H1 (cell line): ENCODE results near the gene PANX2. TPM values are rescaled to one million over a fixed set of nuclear protein-coding genes. Genes with fewer than 3 reads are reported as not detected.

ENCODE experiments used
- CTCF ChIA-PET: fragments of 300-600 bp; sonication (Branson Sonifier 250); formaldehyde crosslinking; loops from one replicate; lab custom pipeline; 2021; ENCODE audit not compliant: partially characterized antibody; lab: Charles Lee
- POLR2A ChIA-PET: fragments of 300-600 bp; sonication (Branson Sonifier 250); formaldehyde crosslinking; loops from one replicate; lab custom pipeline; 2021; ENCODE audit warnings: inconsistent platforms; ENCODE audit not compliant: partially characterized antibody; lab: Charles Lee
- DNase-seq, 2 experiments: peaks; one replicate each; pipeline versions ENCODE4 v3.0.0 to v3.0.0-alpha.2; 2010 to 2022; ENCODE audit warnings: low spot score in 2 of 2, low read depth in 1 of 2, mixed read lengths in 1 of 2
- FAIRE-seq: peaks from 2 replicates; lab custom pipeline; 2011; peaks lifted over from hg19 to GRCh38; lab: Jason Lieb, UNC
- H2AFZ ChIP-seq: 2 replicates; pipeline ENCODE4 v1.8.1; 2012; ENCODE audit warnings: low read length, inconsistent platforms
- H2AK5ac ChIP-seq: 2 replicates; pipeline ENCODE4 v1.6.1; 2013; ENCODE audit warnings: low read depth, low read length
- H2BK120ac ChIP-seq: replicated peaks from 2 replicates; pipeline ENCODE3; 2013; ENCODE audit warnings: low read depth, low read length, inconsistent platforms
- H2BK12ac ChIP-seq: 2 replicates; pipeline ENCODE4 v1.6.1; 2013; ENCODE audit warnings: low read depth, low read length
- H2BK15ac ChIP-seq: 2 replicates; pipeline ENCODE4 v1.6.1; 2013; ENCODE audit warnings: low read length
- H2BK20ac ChIP-seq: 2 replicates; pipeline ENCODE4 v1.6.1; 2013; ENCODE audit warnings: low read length
- H2BK5ac ChIP-seq: 2 replicates; pipeline ENCODE4 v1.6.1; 2013; ENCODE audit warnings: low read depth, low read length
- H3K14ac ChIP-seq: 2 replicates; pipeline ENCODE4 v1.6.1; 2013; ENCODE audit warnings: inconsistent platforms; ENCODE audit not compliant: insufficient read length
- H3K18ac ChIP-seq: 2 replicates; pipeline ENCODE4 v1.6.1; 2013; ENCODE audit warnings: low read length; ENCODE audit errors: extremely low read depth
- H3K23ac ChIP-seq: 2 replicates; pipeline ENCODE4 v1.6.1; 2013; ENCODE audit warnings: inconsistent platforms; ENCODE audit not compliant: insufficient read length
- H3K23me2 ChIP-seq: 2 replicates; pipeline ENCODE4 v1.6.1; 2013; ENCODE audit warnings: low read depth, low read length
- H3K27ac ChIP-seq: 2 replicates; pipeline ENCODE4 v1.6.1; 2011; ENCODE audit warnings: low read depth, low read length, inconsistent platforms
- H3K27me3 ChIP-seq, 4 experiments: replicated peaks in 1 of 4; 1 replicate in 1 of 4; 2 replicates in 3 of 4; pipeline versions ENCODE4 v1.6.1 to v1.8.1; 2011 to 2013; ENCODE audit warnings: low read length in 3 of 4, mild to moderate bottlenecking in 3 of 4, inconsistent platforms in 2 of 4, mixed read lengths in 2 of 4, moderate library complexity in 1 of 4; ENCODE audit not compliant: control insufficient read depth in 3 of 4, insufficient read depth in 3 of 4; ENCODE audit errors: extremely low read depth in 1 of 4
- H3K36me3 ChIP-seq, 4 experiments: 2 replicates each; pipeline versions ENCODE4 v1.6.1 to v1.8.1; 2011 to 2013; ENCODE audit warnings: mild to moderate bottlenecking in 4 of 4, low read length in 3 of 4, moderate library complexity in 2 of 4, control low read depth in 1 of 4, inconsistent platforms in 1 of 4; ENCODE audit not compliant: insufficient read depth in 4 of 4, control insufficient read depth in 2 of 4
- H3K4ac ChIP-seq: replicated peaks from 2 replicates; pipeline ENCODE3; 2013; ENCODE audit warnings: low read length, low read depth, mixed read lengths, inconsistent platforms; ENCODE audit not compliant: insufficient read length
- H3K4me1 ChIP-seq, 4 experiments: replicated peaks in 1 of 4; 1 replicate in 1 of 4; 2 replicates in 3 of 4; pipeline versions ENCODE4 v1.6.1 to v1.8.1; 2011 to 2013; ENCODE audit warnings: low read length in 3 of 4, inconsistent platforms in 2 of 4, mixed read lengths in 1 of 4; ENCODE audit not compliant: insufficient read depth in 4 of 4, control insufficient read depth in 3 of 4
- H3K4me2 ChIP-seq, 2 experiments: 2 replicates each; pipeline versions ENCODE4 v1.6.1 to v1.8.1; 2011 to 2013; ENCODE audit warnings: low read depth in 2 of 2, low read length in 2 of 2, control low read depth in 1 of 2, inconsistent platforms in 1 of 2, mild to moderate bottlenecking in 1 of 2; ENCODE audit not compliant: insufficient read depth in 1 of 2
- H3K4me3 ChIP-seq, 4 experiments: fragments of 200-600, 300-600 bp in 1 of 4; sonication (generic), shearing (Covaris generic), sonication (Bioruptor Twin) in 1 of 4; 2 replicates each; pipeline versions ENCODE4 v1.5.1 to v1.8.1; 2011 to 2016; ENCODE audit warnings: low read length in 4 of 4, low read depth in 3 of 4, control low read depth in 2 of 4, inconsistent platforms in 2 of 4, mild to moderate bottlenecking in 2 of 4, mixed read lengths in 1 of 4, moderate library complexity in 1 of 4; ENCODE audit not compliant: insufficient read depth in 2 of 4; ENCODE audit errors: extremely low read depth in 1 of 4
- H3K56ac ChIP-seq: replicated peaks from 2 replicates; pipeline ENCODE3; 2013; ENCODE audit warnings: low read depth, mild to moderate bottlenecking, mixed read lengths, low read length, inconsistent platforms; ENCODE audit not compliant: insufficient read length
- H3K79me1 ChIP-seq: 2 replicates; pipeline ENCODE4 v1.6.1; 2013; ENCODE audit warnings: low read depth, low read length, control low read depth
- H3K79me2 ChIP-seq, 2 experiments: 2 replicates each; pipeline versions ENCODE4 v1.6.1 to v1.8.1; 2012 to 2013; ENCODE audit warnings: low read length in 2 of 2, mild to moderate bottlenecking in 2 of 2, inconsistent platforms in 1 of 2; ENCODE audit not compliant: insufficient read depth in 2 of 2, control insufficient read depth in 1 of 2
- H3K9ac ChIP-seq, 4 experiments: replicated peaks in 1 of 4; 1 replicate in 1 of 4; 2 replicates in 3 of 4; pipeline versions ENCODE4 v1.6.1 to v1.8.1; 2011 to 2013; ENCODE audit warnings: low read depth in 3 of 4, low read length in 3 of 4, control low read depth in 2 of 4, mild to moderate bottlenecking in 2 of 4, moderate library complexity in 2 of 4, inconsistent platforms in 1 of 4; ENCODE audit errors: extremely low read depth in 1 of 4
- H3K9me3 ChIP-seq, 2 experiments: 2 replicates each; pipeline versions ENCODE4 v1.6.1 to v1.8.1; 2012 to 2013; ENCODE audit warnings: mild to moderate bottlenecking in 2 of 2, moderate library complexity in 2 of 2, control low read depth in 1 of 2, inconsistent platforms in 1 of 2, low read depth in 1 of 2, low read length in 1 of 2, mixed read lengths in 1 of 2; ENCODE audit not compliant: insufficient read depth in 2 of 2
- H4K20me1 ChIP-seq, 2 experiments: replicated peaks in 1 of 2; 2 replicates each; pipeline versions ENCODE3 to v1.8.1; 2011 to 2013; ENCODE audit warnings: inconsistent platforms in 2 of 2, low read length in 2 of 2, mild to moderate bottlenecking in 1 of 2; ENCODE audit not compliant: insufficient read depth in 2 of 2, control insufficient read depth in 1 of 2
- H4K5ac ChIP-seq: 2 replicates; pipeline ENCODE4 v1.6.1; 2013; ENCODE audit warnings: low read length, low read depth, mixed read lengths, inconsistent platforms; ENCODE audit not compliant: insufficient read length
- H4K8ac ChIP-seq: 2 replicates; pipeline ENCODE4 v1.8.0; 2013; ENCODE audit warnings: mild to moderate bottlenecking, moderate library complexity, low read length, inconsistent platforms; ENCODE audit not compliant: insufficient read depth; ENCODE audit errors: extremely low read depth
- H4K91ac ChIP-seq: replicated peaks from 2 replicates; pipeline ENCODE3; 2013; ENCODE audit warnings: low read length, mixed read lengths, inconsistent platforms; ENCODE audit not compliant: insufficient read length
- CBX8 ChIP-seq: fragments of 300-800, 300-1000 bp; sonication (generic); IDR thresholded peaks from 2 replicates; pipeline ENCODE4 v1.7.1; 2016; ENCODE audit warnings: low read depth, low read length, borderline replicate concordance
- EP300 ChIP-seq, 2 experiments: IDR thresholded peaks; 1 replicate in 1 of 2; 2 replicates in 1 of 2; pipeline ENCODE4 v1.6.1; 2011 to 2012; ENCODE audit warnings: low read depth in 2 of 2, low read length in 2 of 2, mild to moderate bottlenecking in 2 of 2, borderline replicate concordance in 1 of 2, inconsistent platforms in 1 of 2, moderate library complexity in 1 of 2
- SIN3A ChIP-seq, 2 experiments: IDR thresholded peaks in 1 of 2; conservative IDR thresholded peaks in 1 of 2; 2 replicates each; pipeline ENCODE4 v1.6.1; 2011 to 2012; ENCODE audit warnings: low read length in 2 of 2, improper control_type of control experiment in 1 of 2, low read depth in 1 of 2, mild to moderate bottlenecking in 1 of 2
- SIX5 ChIP-seq: IDR thresholded peaks from 2 replicates; pipeline ENCODE4 v1.6.1; 2011; ENCODE audit warnings: mild to moderate bottlenecking, low read depth, low read length
- TAF7 ChIP-seq: optimal IDR thresholded peaks from 2 replicates; pipeline ENCODE3; 2011; ENCODE audit warnings: low read depth, mild to moderate bottlenecking, inconsistent platforms, low read length, moderate library complexity, borderline replicate concordance
- WGBS, 2 experiments: shearing (Covaris generic) in 1 of 2; methylation state at CpG; one replicate each; pipeline versions ENCODE4 v1.1.6 to v1.1.7; 2013 to 2015; ENCODE audit warnings: low lambda C conversion rate in 2 of 2, mixed read lengths in 2 of 2, inconsistent platforms in 1 of 2, low coverage in 1 of 2, missing lambda C conversion rate in 1 of 2; ENCODE audit not compliant: insufficient replicate concordance in 2 of 2, insufficient coverage in 1 of 2, insufficient read length in 1 of 2; ENCODE audit errors: extremely low coverage in 1 of 2, missing lambda C conversion rate in 1 of 2; 5-methylcytosine and 5-hydroxymethylcytosine counted together
- polyA plus RNA-seq, 7 experiments: library from polyadenylated mRNA; depleted of rRNA in 3 of 7; stranded (reverse) in 5 of 7; unstranded in 2 of 7; fragments of >200 nt in 5 of 7; fragments of 200-250 nt in 2 of 7; gene quantifications; 1 replicate in 5 of 7; 2 replicates in 1 of 7; 4 replicates in 1 of 7; pipeline versions ENCODE4 v1.2.1 to v1.2.3, GENCODE V29; 2011 to 2013; ENCODE audit warnings: missing spikeins in 2 of 7, mixed read lengths in 2 of 7
- total RNA-seq: library from RNA; stranded (reverse); fragmentation: NEBNext Ultra II Directional; extraction: Animal tissue kit (Norgen Biotek cat#: 25700); gene quantifications from 2 replicates; pipeline ENCODE4 v1.2.1, GENCODE V29; 2021
- TF ChIP-seq, protein P1 (sequence below): IDR thresholded peaks from 2 replicates; pipeline ENCODE4 v1.6.1; 2012; ENCODE audit warnings: inconsistent platforms
- TF ChIP-seq, protein P2 (sequence below): IDR thresholded peaks from 2 replicates; pipeline ENCODE4 v1.6.1; 2011; ENCODE audit warnings: low read length, improper control_type of control experiment

The PANX2 gene
- total and polyA plus RNA-seq, 2 of the 8 experiments (the other 6 are each of a cell fraction or from before 2014, with no cell fraction given) = 3.5 to 5.0 TPM

DNA sequence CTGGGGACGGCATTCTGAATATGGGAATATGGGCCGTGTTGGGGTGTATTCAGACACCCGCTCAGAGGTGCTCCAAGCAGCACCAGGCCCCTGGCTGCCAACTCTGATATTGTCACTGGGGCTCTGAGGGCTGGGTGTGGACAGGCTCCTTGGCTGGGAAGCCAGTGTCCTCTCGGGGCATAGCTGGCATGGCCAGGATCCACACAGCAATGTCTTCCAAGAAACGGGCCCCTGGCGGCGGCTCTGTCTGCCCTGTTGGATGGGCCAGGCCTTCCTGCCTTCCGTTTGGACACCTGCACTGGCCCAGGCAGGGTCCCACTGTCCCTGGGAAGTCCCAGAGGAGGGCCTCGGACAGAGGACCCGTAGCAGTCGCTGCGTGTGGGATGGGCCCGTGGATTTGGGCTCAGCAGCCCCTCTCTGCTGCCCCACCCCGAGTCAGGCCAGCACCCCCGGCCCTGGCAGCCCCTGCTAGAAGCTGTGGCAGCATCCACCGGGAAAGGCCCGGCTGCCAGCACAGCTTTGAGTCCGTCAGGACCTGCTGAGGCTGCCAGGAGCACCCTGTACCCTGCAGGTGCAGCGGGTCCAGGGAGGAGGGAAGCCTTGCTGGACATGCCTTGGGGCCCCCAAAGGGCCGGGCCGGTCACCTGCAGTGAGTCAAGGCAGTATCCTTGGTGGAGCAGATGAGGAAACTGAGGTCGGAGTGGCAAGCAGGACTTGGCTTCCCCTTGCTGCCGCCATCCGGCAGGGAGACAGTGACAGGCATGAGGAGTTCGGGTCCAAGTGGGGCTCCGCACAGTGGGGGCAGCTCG is 4.1 kb downstream of the PANX2 start:
- Histone ChIP-seq H4K5ac (no peak overlapping the region), H3K14ac (no peak overlapping the region), H2BK5ac (no peak overlapping the region), H4K91ac (no peak overlapping the region), H3K4me3 (no peak overlapping the region), H3K79me1 (no peaks in the 10 kb centered on the region; the same call in 1 of the 2 replicates), H4K8ac (no peak overlapping the region), H3K36me3 (no peaks in the 10 kb centered on the region), H3K27me3 (peaks cover 0 to 17% (median 7%) of the 10 kb centered on the region in 4 experiments; a peak in 5 of 7 replicates), H2BK12ac (no peak overlapping the region), H3K27ac (no peak overlapping the region), H3K4me1 (peaks cover 0 to 10% (median 2%) of the 10 kb centered on the region in 4 experiments; a peak in 3 of 7 replicates), H3K18ac (no peak overlapping the region), H2AK5ac (no peak overlapping the region), H2BK20ac (no peak overlapping the region)
- no peak for DNase-seq
- 83% methylated on average over 23 of the region's 27 CpGs; no CpG with 5 or more reads in 1 of the 2 experiments for WGBS, 2 experiments
- POLR2A ChIA-PET = no interaction called here
- no peak for FAIRE-seq
- TF ChIP-seq, protein P1, sequence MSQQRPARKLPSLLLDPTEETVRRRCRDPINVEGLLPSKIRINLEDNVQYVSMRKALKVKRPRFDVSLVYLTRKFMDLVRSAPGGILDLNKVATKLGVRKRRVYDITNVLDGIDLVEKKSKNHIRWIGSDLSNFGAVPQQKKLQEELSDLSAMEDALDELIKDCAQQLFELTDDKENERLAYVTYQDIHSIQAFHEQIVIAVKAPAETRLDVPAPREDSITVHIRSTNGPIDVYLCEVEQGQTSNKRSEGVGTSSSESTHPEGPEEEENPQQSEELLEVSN = no peak
- no peak for TF ChIP-seq SIN3A (conservative IDR thresholded peaks at IDR 0.05 in 1 of 2, IDR thresholded peaks at IDR 0.05 in 1 of 2; ENCODE audit: low read depth in 1 of 2, low read length in 2 of 2)
- TF ChIP-seq, protein P2, sequence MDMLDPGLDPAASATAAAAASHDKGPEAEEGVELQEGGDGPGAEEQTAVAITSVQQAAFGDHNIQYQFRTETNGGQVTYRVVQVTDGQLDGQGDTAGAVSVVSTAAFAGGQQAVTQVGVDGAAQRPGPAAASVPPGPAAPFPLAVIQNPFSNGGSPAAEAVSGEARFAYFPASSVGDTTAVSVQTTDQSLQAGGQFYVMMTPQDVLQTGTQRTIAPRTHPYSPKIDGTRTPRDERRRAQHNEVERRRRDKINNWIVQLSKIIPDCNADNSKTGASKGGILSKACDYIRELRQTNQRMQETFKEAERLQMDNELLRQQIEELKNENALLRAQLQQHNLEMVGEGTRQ = no peak
- no peak for TF ChIP-seq SIX5
- TF ChIP-seq TAF7 = no peak
- TF ChIP-seq EP300 (IDR thresholded peaks at IDR 0.05; ENCODE audit: borderline replicate concordance in 1 of 2, low read depth in 2 of 2, low read length in 2 of 2) = no peak
- no peak for TF ChIP-seq CBX8
- TF ChIP-seq, all 59 proteins: peak for 0
- no peak overlapping the region for H3K56ac ChIP-seq
- H3K9ac ChIP-seq = no peak overlapping the region
- H3K23ac ChIP-seq = no peak overlapping the region
- no peak overlapping the region for H3K4ac ChIP-seq
- H2AFZ ChIP-seq = no peak overlapping the region
- H3K23me2 ChIP-seq = peaks cover 5% of the 10 kb centered on the region; the same call in 1 of the 2 replicates
- H4K20me1 ChIP-seq = peaks cover 0 to 4% of the 10 kb centered on the region in 2 experiments
- no peak overlapping the region for H2BK15ac ChIP-seq
- H2BK120ac ChIP-seq = no peak overlapping the region
- no peak overlapping the region for H3K4me2 ChIP-seq
- CTCF ChIA-PET = interaction anchor here (1.4 kb wide), 1 partner anchor 32 kb away, joined by 6 read pairs; no protein-coding TSS in a partner anchor
- H3K9me3 ChIP-seq = no peaks in the 10 kb centered on the region
- H3K79me2 ChIP-seq = no peaks in the 10 kb centered on the region
